HepG2 (cell line): ENCODE data around the gene LCLAT1. TPM values are rescaled to one million over a fixed set of nuclear protein-coding genes. Genes with fewer than 3 reads are reported as not detected.

Experiments
- ATAC-seq: fragments of 200-7000 bp; cut with Tn5 transposase; 3 replicates; pipeline ENCODE4 v1.9.1; 2020; ENCODE audit warnings: mild to moderate bottlenecking, moderate library complexity
- BruUV-seq: library from RNA; stranded (reverse); fragments of 400-500 nt; replicated peaks from 2 replicates; lab custom pipeline; 2021; lab: Mats Ljungman, UMichigan
- CTCF ChIA-PET: fragments of 300-600 bp; formaldehyde crosslinking; extraction: SDS; loops from one replicate; lab custom pipeline; 2021; ENCODE audit warnings: low total read pairs, inconsistent platforms, low intra/inter-chr PET ratio; lab: Yijun Ruan, JAX
- POLR2A ChIA-PET: fragments of 350-600 bp; sonication (Branson Sonifier 250); formaldehyde crosslinking; loops from one replicate; lab custom pipeline; 2020; ENCODE audit warnings: antibody characterized with exemption, inconsistent platforms; lab: Yijun Ruan, JAX
- DNase-seq: peaks from one replicate; pipeline ENCODE4 v3.0.0-alpha.2; 2015; ENCODE audit warnings: low spot score
- FAIRE-seq: peaks from 3 replicates; lab custom pipeline; 2011; peaks lifted over from hg19 to GRCh38; lab: Jason Lieb, UNC
- H2AFZ ChIP-seq: one replicate; pipeline ENCODE4 v1.6.1; 2011; ENCODE audit warnings: low read length, inconsistent platforms
- H3K27ac ChIP-seq: fragments of 300-600 bp; 3 replicates; pipeline ENCODE4 v1.8.0; 2011; ENCODE audit warnings: mixed run types, mild to moderate bottlenecking, mixed read lengths, low read length, inconsistent platforms; ENCODE audit not compliant: insufficient read depth; ENCODE audit errors: extremely low read length
- H3K27me3 ChIP-seq, 2 experiments: fragments of 200-600 bp in 1 of 2; 2 replicates in 1 of 2; 3 replicates in 1 of 2; pipeline versions ENCODE4 v1.6.0 to v1.8.0; 2011; ENCODE audit warnings: low read length in 2 of 2, mild to moderate bottlenecking in 2 of 2, moderate library complexity in 2 of 2, inconsistent platforms in 1 of 2; ENCODE audit not compliant: insufficient read depth in 2 of 2, control insufficient read depth in 1 of 2
- H3K36me3 ChIP-seq, 2 experiments: fragments of 200-600 bp in 1 of 2; replicated peaks in 1 of 2; 2 replicates in 1 of 2; 3 replicates in 1 of 2; pipeline versions ENCODE4 v1.5.1 to v1.8.0; 2011; ENCODE audit warnings: low read length in 2 of 2, inconsistent platforms in 1 of 2; ENCODE audit not compliant: insufficient read depth in 2 of 2, control insufficient read depth in 1 of 2
- H3K4me1 ChIP-seq: 2 replicates; pipeline ENCODE4 v1.5.1; 2012; ENCODE audit warnings: low read length, inconsistent platforms; ENCODE audit not compliant: insufficient read depth
- H3K4me2 ChIP-seq: 2 replicates; pipeline ENCODE4 v1.6.0; 2011; ENCODE audit warnings: low read depth, low read length, inconsistent platforms
- H3K4me3 ChIP-seq, 3 experiments: fragments of 200-600 bp in 1 of 3; sonication (generic), shearing (Covaris generic) in 1 of 3; replicated peaks in 1 of 3; 2 replicates each; pipeline ENCODE4 v1.5.1; 2011 to 2016; ENCODE audit warnings: low read length in 3 of 3, inconsistent platforms in 2 of 3, low read depth in 2 of 3, mild to moderate bottlenecking in 2 of 3, control low read depth in 1 of 3, mixed read lengths in 1 of 3; ENCODE audit not compliant: insufficient read depth in 1 of 3
- H3K79me2 ChIP-seq: one replicate; pipeline ENCODE4 v1.6.1; 2011; ENCODE audit warnings: low read length, inconsistent platforms; ENCODE audit not compliant: insufficient read depth
- H3K9ac ChIP-seq: 2 replicates; pipeline ENCODE4 v1.6.0; 2011; ENCODE audit warnings: mild to moderate bottlenecking, low read depth, low read length, inconsistent platforms; ENCODE audit not compliant: insufficient read depth
- H3K9me3 ChIP-seq: 2 replicates; pipeline ENCODE4 v1.5.1; 2012; ENCODE audit warnings: mild to moderate bottlenecking, low read length
- H4K20me1 ChIP-seq: 2 replicates; pipeline ENCODE4 v1.6.0; 2011; ENCODE audit warnings: inconsistent platforms, mild to moderate bottlenecking, low read length, moderate library complexity; ENCODE audit not compliant: insufficient read depth
- ELF3 ChIP-seq: IDR thresholded peaks from 2 replicates; pipeline ENCODE4 v1.6.1; 2016; ENCODE audit warnings: missing genetic modification reagents, missing compliant biosample characterization
- HNRNPH1 ChIP-seq: fragments of 200-400 bp; formaldehyde crosslinking; optimal IDR thresholded peaks from 2 replicates; pipeline ENCODE3; 2017; ENCODE audit warnings: mild to moderate bottlenecking, low read depth, low read length
- ISX ChIP-seq: sonication (generic); formaldehyde crosslinking; conservative IDR thresholded peaks from 2 replicates; pipeline ENCODE4 v1.5.0; 2020; ENCODE audit warnings: missing genetic modification reagents
- JDP2 ChIP-seq: sonication (generic); formaldehyde crosslinking; IDR thresholded peaks from 2 replicates; pipeline ENCODE4 v1.8.1; 2022; ENCODE audit warnings: missing genetic modification reagents, borderline replicate concordance
- MED8 ChIP-seq: sonication (generic); formaldehyde crosslinking; IDR thresholded peaks from 2 replicates; pipeline ENCODE4 v1.8.1; 2023; ENCODE audit warnings: mild to moderate bottlenecking, missing genetic modification reagents; ENCODE audit not compliant: insufficient replicate concordance
- NFATC3 ChIP-seq: sonication (generic); formaldehyde crosslinking; IDR thresholded peaks from 2 replicates; pipeline ENCODE4 v1.5.1; 2020; ENCODE audit warnings: mild to moderate bottlenecking, missing genetic modification reagents
- NFE2L2 ChIP-seq: fragments of 150-350 bp; IDR thresholded peaks from 2 replicates; pipeline ENCODE4 v1.6.1; 2014; ENCODE audit warnings: low read length
- NFYB ChIP-seq: sonication (generic); formaldehyde crosslinking; IDR thresholded peaks from 2 replicates; pipeline ENCODE4 v1.4.0; 2020; ENCODE audit warnings: missing genetic modification reagents
- SKI ChIP-seq: fragments of 450-650 bp; IDR thresholded peaks from one replicate; pipeline ENCODE4 v1.6.1; 2018; ENCODE audit warnings: mild to moderate bottlenecking; ENCODE audit not compliant: partially characterized antibody
- SP5 ChIP-seq: IDR thresholded peaks from 2 replicates; pipeline ENCODE4 v1.6.1; 2016; ENCODE audit warnings: low read depth, borderline replicate concordance
- ZKSCAN8 ChIP-seq: IDR thresholded peaks from 2 replicates; pipeline ENCODE4 v1.6.1; 2016; ENCODE audit warnings: borderline replicate concordance, missing genetic modification reagents, missing compliant biosample characterization
- ZNF713 ChIP-seq: sonication (generic); formaldehyde crosslinking; IDR thresholded peaks from 2 replicates; pipeline ENCODE4 v1.4.0; 2020; ENCODE audit warnings: mild to moderate bottlenecking, missing genetic modification reagents
- in situ Hi-C: cut with HindIII; loops from 2 replicates; pipeline ENCODE4 v1.10.0; 2017; ENCODE audit warnings: low pct_unique_long_range_greater_than_20kb; ENCODE audit not compliant: extremely low pct_ligation_motif_present
- intact Hi-C: fragments of 100-400 bp; cut with micrococcal nuclease; formaldehyde crosslinking; loops from one replicate; pipeline ENCODE4 v1.10.0; 2022; ENCODE audit not compliant: unreplicated experiment
- polyA plus RNA-seq, 8 experiments: library from polyadenylated mRNA; depleted of rRNA in 3 of 8; stranded (reverse) in 7 of 8; unstranded in 1 of 8; fragments of >200 nt; fragmentation: Illumina TruSeq in 4 of 8; extraction: Trizol in 4 of 8; gene quantifications; 2 replicates each; pipeline versions ENCODE4 v1.2.1 to v1.2.3, GENCODE V29; 2011 to 2016; ENCODE audit warnings: low read depth in 4 of 8, missing spikeins in 1 of 8, mixed read lengths in 1 of 8; ENCODE audit not compliant: insufficient read depth in 1 of 8
- total RNA-seq, 5 experiments: library from RNA; depleted of rRNA; stranded (reverse); fragments of >200 nt; fragmentation: Illumina TruSeq; extraction: Trizol; gene quantifications; 2 replicates each; pipeline ENCODE4 v1.2.3, GENCODE V29; 2016; ENCODE audit warnings: low read depth in 1 of 5
- TF ChIP-seq, protein P1 (sequence below): sonication (generic); formaldehyde crosslinking; IDR thresholded peaks from 2 replicates; pipeline ENCODE4 v1.9.0; 2021; ENCODE audit warnings: missing genetic modification reagents, borderline replicate concordance
- TF ChIP-seq, protein P2 (sequence below): sonication (generic); formaldehyde crosslinking; IDR thresholded peaks from 2 replicates; pipeline ENCODE4 v1.8.1; 2022; ENCODE audit warnings: low read depth, mild to moderate bottlenecking, missing genetic modification reagents
- TF ChIP-seq, protein P3 (sequence below): sonication (generic); formaldehyde crosslinking; IDR thresholded peaks from 2 replicates; pipeline ENCODE4 v1.8.0; 2022; ENCODE audit warnings: missing genetic modification reagents, mild to moderate bottlenecking, borderline replicate concordance
- TF ChIP-seq, protein P4 (sequence below): sonication (generic); formaldehyde crosslinking; IDR thresholded peaks from 2 replicates; pipeline ENCODE4 v1.5.1; 2020; ENCODE audit warnings: mild to moderate bottlenecking, missing genetic modification reagents, borderline replicate concordance
- TF ChIP-seq, protein P5 (sequence below): sonication (generic); formaldehyde crosslinking; IDR thresholded peaks from 2 replicates; pipeline ENCODE4 v1.4.0; 2020; ENCODE audit warnings: missing genetic modification reagents

LCLAT1 gene
- total and polyA plus RNA-seq, 2 of the 13 experiments (the other 11 are each of a cell fraction or from before 2014, with no cell fraction given), result 18.0 to 28.0 TPM

DNA sequence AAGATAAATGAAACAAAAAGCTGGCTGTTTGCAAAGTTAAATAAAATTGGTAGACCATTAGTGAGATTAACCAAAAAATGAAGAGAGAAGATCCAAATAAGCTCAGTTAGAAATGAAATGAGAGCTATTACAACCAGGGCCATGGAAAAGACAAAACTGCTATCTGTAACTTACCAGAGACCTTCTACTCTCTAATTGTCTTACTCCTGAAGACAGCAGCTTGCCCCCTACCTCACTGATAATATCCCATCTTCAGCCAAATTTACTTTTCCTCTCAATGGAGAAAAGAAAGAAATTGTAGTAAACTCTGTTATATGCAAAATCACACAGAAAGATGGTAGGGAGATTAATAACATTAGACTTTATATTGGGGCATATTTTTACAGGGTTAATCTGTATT lies 178.2 kb downstream of the LCLAT1 start:
- ChIA-PET POLR2A (no interaction called here), CTCF (no interaction called here)
- H4K20me1 ChIP-seq, result no peaks in the 10 kb centered on the region
- intact Hi-C loops (no loop called here), in situ Hi-C loops (no loop called here)
- no peaks in the 10 kb centered on the region for H3K79me2 ChIP-seq
- BruUV-seq, result no TSS peak
- H2AFZ ChIP-seq, result no peak overlapping the region
- H3K9me3 ChIP-seq, result no peaks in the 10 kb centered on the region
- H3K4me3 ChIP-seq, result no peak overlapping the region
- DNase-seq, result no peak
- H3K4me2 ChIP-seq, result no peak overlapping the region
- no peak for ATAC-seq
- no peaks in the 10 kb centered on the region for H3K4me1 ChIP-seq
- peaks cover 4 to 7% of the 10 kb centered on the region in 2 experiments; a peak in 2 of 5 replicates for H3K36me3 ChIP-seq
- no peak overlapping the region for H3K9ac ChIP-seq
- FAIRE-seq, result no peak
- no peak overlapping the region for H3K27ac ChIP-seq
- no peaks in the 10 kb centered on the region for H3K27me3 ChIP-seq
- TF ChIP-seq, protein P1, sequence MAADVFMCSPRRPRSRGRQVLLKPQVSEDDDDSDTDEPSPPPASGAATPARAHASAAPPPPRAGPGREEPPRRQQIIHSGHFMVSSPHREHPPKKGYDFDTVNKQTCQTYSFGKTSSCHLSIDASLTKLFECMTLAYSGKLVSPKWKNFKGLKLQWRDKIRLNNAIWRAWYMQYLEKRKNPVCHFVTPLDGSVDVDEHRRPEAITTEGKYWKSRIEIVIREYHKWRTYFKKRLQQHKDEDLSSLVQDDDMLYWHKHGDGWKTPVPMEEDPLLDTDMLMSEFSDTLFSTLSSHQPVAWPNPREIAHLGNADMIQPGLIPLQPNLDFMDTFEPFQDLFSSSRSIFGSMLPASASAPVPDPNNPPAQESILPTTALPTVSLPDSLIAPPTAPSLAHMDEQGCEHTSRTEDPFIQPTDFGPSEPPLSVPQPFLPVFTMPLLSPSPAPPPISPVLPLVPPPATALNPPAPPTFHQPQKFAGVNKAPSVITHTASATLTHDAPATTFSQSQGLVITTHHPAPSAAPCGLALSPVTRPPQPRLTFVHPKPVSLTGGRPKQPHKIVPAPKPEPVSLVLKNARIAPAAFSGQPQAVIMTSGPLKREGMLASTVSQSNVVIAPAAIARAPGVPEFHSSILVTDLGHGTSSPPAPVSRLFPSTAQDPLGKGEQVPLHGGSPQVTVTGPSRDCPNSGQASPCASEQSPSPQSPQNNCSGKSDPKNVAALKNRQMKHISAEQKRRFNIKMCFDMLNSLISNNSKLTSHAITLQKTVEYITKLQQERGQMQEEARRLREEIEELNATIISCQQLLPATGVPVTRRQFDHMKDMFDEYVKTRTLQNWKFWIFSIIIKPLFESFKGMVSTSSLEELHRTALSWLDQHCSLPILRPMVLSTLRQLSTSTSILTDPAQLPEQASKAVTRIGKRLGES, result no peak
- TF ChIP-seq JDP2 (no peak), NFE2L2 (no peak), MED8 (CRISPR knock-in tag) (no peak), ZNF713 (CRISPR knock-in tag) (no peak), ISX (no peak), NFATC3 (no peak), SKI (no peak), ZKSCAN8 (CRISPR knock-in tag) (no peak), SP5 (CRISPR knock-in tag) (no peak), NFYB (no peak), ELF3 (CRISPR knock-in tag) (no peak), HNRNPH1 (no peak)
- TF ChIP-seq, protein P2, sequence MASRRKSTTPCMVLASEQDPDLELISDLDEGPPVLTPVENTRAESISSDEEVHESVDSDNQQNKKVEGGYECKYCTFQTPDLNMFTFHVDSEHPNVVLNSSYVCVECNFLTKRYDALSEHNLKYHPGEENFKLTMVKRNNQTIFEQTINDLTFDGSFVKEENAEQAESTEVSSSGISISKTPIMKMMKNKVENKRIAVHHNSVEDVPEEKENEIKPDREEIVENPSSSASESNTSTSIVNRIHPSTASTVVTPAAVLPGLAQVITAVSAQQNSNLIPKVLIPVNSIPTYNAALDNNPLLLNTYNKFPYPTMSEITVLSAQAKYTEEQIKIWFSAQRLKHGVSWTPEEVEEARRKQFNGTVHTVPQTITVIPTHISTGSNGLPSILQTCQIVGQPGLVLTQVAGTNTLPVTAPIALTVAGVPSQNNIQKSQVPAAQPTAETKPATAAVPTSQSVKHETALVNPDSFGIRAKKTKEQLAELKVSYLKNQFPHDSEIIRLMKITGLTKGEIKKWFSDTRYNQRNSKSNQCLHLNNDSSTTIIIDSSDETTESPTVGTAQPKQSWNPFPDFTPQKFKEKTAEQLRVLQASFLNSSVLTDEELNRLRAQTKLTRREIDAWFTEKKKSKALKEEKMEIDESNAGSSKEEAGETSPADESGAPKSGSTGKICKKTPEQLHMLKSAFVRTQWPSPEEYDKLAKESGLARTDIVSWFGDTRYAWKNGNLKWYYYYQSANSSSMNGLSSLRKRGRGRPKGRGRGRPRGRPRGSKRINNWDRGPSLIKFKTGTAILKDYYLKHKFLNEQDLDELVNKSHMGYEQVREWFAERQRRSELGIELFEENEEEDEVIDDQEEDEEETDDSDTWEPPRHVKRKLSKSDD (CRISPR knock-in tag), result no peak
- TF ChIP-seq, protein P3, sequence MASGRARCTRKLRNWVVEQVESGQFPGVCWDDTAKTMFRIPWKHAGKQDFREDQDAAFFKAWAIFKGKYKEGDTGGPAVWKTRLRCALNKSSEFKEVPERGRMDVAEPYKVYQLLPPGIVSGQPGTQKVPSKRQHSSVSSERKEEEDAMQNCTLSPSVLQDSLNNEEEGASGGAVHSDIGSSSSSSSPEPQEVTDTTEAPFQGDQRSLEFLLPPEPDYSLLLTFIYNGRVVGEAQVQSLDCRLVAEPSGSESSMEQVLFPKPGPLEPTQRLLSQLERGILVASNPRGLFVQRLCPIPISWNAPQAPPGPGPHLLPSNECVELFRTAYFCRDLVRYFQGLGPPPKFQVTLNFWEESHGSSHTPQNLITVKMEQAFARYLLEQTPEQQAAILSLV (CRISPR knock-in tag), result no peak
- TF ChIP-seq, protein P4, sequence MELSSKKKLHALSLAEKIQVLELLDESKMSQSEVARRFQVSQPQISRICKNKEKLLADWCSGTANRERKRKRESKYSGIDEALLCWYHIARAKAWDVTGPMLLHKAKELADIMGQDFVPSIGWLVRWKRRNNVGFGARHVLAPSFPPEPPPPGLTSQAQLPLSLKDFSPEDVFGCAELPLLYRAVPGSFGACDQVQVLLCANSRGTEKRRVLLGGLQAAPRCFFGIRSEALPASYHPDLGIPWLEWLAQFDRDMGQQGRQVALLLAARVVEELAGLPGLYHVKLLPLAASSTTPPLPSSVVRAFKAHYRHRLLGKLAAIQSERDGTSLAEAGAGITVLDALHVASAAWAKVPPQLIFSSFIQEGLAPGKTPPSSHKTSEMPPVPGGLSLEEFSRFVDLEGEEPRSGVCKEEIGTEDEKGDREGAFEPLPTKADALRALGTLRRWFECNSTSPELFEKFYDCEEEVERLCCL (CRISPR knock-in tag), result no peak
- TF ChIP-seq, protein P5, sequence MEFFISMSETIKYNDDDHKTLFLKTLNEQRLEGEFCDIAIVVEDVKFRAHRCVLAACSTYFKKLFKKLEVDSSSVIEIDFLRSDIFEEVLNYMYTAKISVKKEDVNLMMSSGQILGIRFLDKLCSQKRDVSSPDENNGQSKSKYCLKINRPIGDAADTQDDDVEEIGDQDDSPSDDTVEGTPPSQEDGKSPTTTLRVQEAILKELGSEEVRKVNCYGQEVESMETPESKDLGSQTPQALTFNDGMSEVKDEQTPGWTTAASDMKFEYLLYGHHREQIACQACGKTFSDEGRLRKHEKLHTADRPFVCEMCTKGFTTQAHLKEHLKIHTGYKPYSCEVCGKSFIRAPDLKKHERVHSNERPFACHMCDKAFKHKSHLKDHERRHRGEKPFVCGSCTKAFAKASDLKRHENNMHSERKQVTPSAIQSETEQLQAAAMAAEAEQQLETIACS, result no peak
